Stimulated activated CD4-positive, alpha-beta T cell treated with anti-CD3 and anti-CD28 coated beads, Interleukin-4, amount 100 ng/mL, for 1 hour (primary cell): ENCODE results near the gene GSTA3.
"Not testable (repeated sequence)": the region's sequence is repeated elsewhere in the genome, so short reads cannot be mapped to it uniquely, and the experiment has no call there.

ENCODE experiments used
- DNase-seq: peaks from one replicate; pipeline ENCODE4 v3.0.0-alpha.2; 2020

GSTA3 gene

DNA sequence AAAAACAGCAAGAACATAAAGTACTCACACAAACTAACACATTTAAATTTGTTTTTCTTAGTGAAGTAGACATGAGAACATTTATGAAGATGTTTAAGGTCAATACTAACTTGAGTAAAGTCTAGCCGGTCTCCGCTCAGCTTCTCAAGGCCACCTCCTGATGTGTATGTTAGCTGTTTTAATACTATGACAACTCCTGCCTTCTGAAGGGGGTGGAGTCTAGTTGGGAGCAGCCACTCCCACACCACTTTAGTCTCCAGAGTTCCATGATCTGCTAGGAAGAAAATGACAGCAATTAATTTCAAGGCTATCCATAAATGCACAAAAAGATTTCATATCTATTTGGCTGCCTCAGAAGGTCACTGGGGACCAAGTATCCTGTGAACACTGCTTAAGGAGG, at the start of gene GSTA3:
Gene GSTA3, minus strand, starts transcription at position 168 of the 400 bp plus-strand sequence. CDS start 3,864 bp downstream, outside the sequence.
- no peak for DNase-seq

DNA sequence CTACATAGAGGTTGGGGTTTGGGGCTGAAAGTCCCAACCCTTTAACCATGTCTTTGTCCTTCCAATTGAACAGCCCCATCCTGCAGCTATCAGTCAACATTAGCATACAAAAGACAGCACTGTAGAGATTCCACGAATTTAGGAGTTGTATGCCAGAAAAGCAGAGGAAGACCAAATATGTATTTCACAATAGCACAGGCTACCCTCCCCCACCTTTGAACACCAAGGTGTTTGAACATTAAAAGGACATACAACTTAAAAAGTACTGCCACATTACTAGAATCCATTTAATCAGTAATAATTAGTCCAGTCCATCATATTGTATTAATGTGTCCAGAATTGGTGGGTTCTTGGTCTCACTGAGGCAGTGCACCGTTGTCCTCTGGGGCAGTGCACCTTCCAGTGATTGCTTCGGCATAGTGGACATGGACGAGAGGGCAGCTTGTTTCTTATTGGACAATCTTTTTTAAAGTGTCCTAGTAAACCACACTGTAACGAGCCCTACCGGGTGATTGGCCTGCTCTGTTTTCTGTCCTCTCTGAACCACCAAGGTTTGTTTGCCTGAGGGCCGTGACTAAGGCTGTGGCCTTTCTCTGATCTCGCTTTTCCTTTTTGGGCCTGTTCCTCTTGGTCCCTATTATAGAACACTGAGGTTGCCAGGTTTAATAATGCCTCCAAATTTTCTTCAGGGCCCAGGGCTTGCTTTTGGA, 49.2 kb upstream of the GSTA3 start:
- no peak for DNase-seq

DNA sequence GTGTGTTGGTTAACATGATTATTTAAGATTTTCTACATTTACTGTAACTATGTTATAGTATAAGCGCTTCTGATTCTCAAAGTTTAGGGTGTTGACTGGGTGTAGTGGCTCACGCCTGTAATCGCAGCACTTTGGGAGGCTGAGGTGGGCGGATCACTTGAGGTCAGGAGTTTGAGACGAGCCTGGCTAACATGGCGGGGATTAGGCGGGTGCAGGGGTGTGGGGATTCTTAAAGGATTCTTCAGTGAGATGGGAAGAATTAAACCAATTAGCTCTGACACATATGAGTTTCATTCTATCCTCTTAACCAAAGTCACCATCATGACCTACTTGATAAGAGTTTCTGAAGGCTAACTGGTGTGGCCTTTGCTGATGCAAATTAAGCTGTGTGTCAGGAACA, 46.4 kb upstream of the GSTA3 start:
- DNase-seq, result no peak

DNA sequence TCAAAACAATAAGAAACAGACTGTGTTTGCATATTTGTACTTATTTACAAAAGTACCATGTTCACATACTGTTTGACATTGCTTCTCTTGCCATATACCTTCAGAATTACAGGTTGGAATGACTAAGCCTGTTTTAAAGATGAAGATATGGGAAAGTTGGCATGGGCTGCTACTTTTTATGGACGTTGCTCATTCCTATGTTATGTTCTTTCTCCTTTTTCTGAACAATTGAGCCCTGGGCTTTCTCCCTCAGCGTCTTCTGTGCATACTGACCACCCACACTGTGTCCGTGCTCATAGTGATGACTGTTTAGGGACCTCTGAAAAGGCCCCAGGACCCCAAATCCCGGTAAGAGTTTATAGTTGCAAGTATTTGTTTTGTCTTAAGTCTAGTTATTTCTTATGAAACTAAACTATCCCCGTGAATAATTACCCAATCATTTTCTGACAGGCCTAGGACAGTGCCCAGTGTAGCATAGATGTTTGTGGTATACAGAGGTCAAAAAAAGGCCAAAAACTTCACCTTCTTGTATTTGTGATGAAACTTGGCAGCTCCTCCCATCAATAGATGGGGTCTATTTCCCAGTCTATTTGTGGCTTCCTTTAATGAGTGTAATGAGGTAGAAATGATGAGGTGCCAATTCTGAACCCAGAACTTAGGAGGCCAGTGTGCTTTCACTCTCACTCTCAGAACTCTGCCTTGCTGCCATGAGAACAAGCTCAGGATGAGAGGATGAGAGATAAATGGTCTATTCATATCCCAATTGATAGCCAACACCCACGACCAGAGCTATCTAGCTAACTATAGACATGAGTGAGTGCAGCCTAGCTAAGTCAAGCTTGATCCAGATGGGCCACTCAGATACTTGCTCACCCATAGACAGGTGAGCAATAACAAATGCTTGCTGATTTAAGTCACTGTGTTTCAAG, 44.7 kb upstream of the GSTA3 start:
- DNase-seq, result no peak

DNA sequence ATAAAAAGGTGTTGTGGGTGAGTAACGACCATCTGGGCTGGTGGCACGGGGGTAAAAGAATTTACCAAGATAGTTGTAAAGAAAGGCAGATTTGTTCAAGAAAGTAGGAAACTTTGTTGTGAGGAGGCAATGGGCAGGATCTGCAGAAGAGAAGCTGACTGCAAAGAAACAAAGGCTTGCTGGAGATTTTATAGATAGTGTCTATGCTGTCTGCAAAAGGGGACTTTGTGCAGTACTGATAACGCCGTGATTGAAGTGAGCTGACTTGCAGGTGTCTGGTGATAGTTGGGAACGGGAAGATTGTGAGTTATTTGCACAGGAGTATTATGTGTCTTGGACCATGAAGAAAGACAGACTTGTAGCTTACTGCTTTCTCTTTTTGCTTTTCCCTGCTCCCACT, 36.8 kb upstream of the GSTA3 start:
- no peak for DNase-seq

DNA sequence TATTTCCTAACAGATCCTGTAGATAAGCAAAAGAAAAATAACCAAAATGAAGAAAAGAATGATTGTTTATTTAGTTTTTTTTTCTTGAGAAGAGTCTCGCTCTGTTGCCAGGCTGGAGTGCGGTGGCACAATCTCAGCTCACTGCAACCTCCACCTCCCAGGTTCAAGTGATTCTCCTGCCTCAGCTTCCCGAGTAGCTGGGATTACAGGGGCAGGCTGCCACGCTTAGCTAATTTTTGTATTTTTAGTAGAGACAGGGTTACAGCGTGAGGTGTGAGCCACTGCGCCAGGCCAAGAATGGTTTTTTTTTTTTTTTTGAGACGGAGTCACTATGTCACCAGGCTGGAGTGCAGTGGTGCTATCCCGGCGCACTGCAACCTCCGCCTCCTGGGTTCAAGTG, 33.3 kb upstream of the GSTA3 start:
- DNase-seq, result not testable (repeated sequence)

DNA sequence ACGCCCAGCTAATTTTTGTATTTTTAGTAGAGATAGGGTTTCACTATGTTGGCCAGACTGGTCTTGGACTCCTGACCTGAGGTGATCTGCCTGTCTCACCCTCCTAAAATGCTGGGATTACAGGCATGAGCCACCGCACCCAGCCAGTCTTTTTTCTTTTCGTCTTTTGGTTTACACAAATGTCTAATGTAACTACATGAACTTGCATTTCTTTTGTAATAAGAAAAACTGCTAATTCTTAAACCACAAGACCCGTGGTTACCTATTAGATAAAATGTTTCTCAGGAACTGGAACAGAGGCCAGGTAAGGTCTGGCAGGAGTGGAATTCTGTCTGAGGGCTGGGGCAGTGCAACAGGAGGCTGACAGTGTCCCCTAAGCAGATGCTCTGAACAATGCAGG, 32.7 kb upstream of the GSTA3 start:
- no peak for DNase-seq

DNA sequence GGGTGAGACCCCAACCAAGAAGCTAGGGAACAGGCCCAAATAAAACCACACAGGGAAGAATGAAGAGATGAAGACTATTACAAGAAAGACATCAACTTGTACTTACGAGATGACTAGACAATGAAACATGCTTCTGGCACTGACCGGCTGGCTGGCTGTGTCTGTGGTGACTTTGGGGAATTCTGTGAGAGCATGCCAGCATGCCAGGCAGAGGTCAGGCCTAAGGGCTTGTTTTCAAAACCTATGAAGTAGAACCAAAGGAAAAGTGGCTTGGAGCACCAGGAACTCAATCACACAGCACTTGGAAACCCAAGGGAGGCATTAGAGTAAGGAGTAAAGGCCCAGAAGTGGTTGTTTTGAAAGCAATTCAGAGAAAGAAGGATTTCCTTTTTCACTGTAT, 28.4 kb upstream of the GSTA3 start:
- no peak for DNase-seq

DNA sequence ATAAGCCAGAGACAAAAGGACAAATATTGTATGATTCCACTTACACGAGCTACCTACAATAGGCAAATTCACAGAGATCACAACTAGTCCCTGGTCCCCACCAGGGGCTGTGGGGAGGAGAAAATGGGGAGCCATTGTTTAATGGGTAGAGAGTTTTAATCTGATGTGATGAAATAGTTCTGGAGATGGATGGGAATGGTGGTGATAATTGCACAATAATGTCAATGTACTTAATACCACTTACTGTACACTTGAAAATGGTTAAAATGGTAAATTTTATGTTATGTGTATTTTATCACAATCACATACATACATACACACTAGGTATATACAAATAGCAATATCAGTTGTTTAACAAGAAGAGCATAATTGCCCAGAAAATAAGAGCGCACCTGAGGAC, 24.3 kb upstream of the GSTA3 start:
- no peak for DNase-seq

DNA sequence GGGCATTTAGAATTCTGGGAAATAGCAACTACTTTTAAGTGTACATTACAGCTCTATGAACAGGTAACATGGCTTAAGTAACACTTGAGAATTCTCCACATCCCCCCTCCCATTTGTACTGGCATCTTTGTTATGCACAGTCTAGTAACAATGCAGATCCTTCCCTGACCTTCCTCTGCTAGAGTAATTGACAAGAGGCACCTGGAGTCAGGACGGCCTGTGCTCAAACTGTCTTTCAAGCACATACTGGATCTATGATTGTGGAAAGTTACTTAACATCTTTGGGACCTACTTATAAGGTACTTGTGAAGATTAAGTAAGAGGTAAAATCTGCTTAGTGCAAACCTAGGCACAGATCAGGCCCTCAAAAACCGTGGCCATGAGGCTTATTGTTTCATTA, 21.9 kb upstream of the GSTA3 start:
- DNase-seq, result no peak

DNA sequence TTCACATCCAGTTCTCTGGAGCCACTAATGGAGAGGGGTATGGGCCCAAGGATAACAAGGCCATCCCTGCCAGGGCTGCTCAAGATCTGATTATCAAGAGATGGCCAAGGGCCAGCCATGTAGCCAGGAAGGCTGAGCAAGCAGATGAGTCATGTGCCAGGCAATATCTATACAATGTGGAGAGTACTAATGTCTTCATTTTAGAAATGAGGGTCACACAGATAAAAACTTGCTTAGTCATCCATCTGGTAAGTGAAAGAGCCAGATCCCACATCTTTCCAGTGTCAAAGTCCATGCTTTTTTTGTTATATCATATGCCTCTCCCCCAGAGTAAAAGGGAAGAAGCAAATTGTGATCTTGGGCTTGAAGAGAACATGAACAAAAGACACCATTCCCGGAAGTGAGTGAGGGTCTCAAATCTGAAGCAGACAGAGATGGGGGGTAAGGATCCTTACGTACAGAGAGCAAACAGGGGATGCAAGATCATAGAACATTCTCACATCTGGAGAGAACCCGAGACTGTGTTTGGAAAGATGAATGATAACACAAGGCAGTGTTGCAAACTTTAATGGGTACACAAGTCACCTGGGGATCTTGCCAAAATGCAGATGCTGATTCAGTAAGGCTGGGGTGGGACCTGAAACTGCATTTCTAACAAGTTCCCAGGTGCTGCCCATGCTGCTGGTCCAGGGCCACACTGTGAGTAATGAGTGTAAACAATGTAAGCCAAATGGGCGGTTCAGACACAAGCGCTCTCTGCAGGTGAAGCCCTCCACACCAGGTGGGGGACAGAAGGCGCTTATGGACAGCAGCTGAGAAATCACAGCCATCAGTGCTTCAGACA, 20.0 kb upstream of the GSTA3 start:
- no peak for DNase-seq

DNA sequence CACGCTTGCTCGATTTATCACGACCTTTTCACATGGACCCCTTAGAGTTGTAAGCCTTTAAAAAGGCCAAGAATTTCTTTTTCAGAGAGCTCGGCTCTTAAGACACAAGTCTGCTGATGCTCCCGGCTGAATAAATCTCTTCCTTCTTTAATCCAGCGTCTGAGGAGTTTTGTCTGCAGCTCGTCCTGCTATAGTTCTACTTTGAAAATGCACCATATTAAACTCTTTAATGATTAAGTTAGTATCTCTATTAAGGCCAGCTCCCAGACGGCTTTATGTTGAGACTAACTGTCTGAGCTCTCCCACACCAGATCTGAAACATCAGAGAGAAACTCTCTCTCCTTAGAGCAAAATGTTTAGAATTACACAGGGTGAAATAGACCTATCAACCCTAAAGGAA, 18.0 kb upstream of the GSTA3 start:
- no peak for DNase-seq

DNA sequence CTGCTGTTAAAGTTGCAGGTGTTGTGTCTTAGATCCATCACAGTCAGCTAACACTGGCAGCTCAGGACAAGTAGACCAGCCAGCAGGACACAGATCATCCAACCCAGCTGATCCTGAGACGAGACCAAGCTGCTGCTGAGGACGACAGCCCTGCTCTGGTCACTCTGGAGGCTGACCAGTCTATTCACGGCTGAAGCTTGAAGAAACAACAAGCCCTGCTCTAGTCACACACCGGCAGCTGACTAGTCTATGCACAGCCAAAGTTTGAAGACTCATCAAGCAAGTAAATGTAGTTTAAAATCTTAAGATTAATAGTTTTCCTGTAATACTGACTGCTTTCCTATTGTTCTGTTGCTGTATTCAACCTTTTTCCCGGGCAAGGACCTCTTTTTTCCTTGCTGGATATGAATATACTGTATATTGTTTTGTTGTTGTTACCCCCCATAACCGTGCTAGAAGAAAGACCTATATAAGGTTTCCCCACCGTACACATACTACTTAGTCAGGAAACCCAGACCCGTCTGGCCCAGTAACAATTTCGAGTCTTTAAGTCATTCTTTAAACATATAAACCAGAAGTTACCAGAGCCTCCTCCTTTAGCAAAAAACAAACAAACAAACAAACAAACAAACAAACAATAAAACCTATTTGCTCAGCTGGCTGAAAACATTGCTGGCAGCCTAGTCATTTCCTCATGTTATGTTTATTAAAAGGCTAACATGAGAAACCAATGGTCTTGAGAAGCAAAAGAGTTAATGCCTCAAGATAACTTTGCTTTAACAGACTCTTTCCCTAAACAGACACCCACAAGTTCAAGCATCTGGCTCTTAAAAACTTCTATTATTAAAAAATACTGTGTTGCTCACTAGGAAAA, 16.7 kb upstream of the GSTA3 start:
- no peak for DNase-seq

DNA sequence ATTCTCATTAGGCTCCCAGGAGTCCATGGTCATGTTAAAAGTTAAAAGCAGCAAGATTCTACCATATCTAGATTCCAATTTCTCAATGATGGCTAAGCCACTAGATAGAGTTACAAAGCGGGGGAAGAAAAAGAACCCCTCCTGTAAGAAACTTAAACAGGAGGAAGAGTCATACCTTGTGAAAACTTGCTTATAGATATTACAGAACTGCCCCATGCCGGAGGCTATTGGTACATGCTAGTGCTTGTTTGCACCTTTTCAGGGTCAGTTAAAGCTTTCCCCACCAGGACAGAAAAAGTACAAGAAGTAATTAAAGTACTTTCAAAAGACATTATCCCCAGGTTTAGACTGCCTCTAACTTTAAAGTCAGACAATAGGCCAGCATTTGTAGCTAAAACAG, 15.5 kb upstream of the GSTA3 start:
- DNase-seq, result no peak

DNA sequence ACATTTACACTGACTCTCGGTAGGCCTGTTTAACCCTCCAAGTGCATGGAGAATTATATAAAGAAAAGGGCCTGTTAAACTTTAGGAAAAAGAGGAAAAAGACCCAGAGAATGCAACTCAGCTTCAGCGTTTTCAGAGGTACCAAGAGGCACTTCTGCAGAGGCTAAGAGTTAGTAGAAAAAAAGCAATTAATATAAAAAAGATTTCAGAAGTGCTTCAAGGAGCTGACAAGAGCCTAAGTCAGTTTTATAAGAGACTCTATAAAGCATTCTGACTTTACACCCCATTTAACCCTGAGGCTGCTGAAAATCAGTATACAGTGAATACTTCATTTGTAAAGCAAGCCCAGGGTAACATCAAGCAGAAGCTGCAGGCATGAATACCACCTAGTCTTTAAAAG, 14.2 kb upstream of the GSTA3 start:
- DNase-seq, result not testable (repeated sequence)

DNA sequence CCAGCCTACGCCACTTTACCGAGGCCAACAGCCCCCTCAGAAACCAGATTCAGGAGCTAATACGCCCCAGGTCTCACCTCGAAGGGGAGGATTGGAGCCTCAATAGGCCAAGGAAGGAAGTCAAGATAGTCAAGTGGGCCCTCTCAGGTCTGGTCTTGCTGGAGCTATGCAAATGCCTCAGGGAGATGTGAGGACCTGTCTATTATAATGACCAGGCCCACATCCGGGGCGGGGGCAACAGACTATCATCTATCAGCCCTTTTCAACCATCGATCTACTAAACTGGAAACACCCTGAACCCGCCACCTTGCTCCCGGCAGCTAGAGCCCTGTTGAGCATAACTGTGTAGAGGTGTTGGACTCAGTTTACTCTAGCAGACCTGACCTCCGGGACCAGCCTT, 12.7 kb upstream of the GSTA3 start:
- no peak for DNase-seq

DNA sequence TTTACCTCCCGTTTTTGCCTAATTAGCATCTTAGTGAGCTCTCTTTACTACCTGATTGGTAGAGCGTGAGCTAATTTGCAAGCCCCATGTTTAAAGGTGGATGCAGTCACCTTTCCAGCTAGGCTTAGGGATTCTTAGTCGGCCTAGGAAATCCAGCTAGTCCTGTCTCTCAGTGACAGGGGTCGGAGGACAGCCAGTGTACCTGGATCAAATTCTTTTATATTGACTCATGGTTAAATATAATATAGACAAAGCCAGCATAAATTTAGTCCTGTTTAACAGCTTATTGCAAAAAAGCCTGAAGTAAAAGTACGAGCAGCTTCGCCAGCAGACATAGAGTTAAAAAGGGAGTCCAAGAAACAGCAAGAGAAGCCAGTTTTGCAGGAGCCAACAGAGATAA, 12.2 kb upstream of the GSTA3 start:
- DNase-seq, result no peak

DNA sequence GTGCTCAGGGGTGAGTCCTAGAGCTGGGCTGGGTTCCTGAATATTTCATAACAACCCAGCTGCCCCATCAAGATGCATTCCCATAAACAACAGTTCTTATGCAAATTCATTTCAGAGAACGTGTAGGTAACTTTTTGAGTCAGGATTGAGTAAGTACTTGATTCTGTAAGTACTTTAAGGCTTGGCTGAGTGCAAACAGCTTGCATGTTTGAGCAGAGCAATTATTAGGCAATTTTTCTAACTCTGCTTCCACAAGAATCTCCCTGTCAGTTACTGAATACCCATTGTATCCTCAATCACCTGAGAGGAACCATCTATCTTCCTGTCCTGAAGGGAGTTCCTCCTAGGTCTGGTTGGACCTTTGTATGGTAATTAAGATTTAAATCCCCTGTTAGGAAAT, 10.0 kb upstream of the GSTA3 start:
- not testable (repeated sequence) for DNase-seq

DNA sequence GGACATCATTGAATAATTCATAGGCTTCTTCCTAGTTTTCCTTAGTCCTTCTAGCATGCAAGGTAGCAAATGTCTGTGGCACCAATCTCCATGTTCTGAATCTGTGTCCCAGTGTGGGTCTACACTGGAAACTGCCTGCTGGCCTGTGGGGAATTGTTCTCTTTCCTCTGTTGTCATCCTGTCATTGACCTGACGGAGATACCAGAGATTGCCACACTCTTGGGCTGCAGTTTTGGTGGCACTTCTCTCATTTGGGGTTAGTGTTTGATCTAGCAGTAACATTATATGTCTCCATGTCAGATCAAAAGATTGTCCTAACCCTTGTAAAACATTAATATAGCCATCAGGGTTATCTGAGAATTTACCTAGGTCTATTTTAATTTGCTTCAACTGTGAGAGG, 9.3 kb upstream of the GSTA3 start:
- not testable (repeated sequence) for DNase-seq

DNA sequence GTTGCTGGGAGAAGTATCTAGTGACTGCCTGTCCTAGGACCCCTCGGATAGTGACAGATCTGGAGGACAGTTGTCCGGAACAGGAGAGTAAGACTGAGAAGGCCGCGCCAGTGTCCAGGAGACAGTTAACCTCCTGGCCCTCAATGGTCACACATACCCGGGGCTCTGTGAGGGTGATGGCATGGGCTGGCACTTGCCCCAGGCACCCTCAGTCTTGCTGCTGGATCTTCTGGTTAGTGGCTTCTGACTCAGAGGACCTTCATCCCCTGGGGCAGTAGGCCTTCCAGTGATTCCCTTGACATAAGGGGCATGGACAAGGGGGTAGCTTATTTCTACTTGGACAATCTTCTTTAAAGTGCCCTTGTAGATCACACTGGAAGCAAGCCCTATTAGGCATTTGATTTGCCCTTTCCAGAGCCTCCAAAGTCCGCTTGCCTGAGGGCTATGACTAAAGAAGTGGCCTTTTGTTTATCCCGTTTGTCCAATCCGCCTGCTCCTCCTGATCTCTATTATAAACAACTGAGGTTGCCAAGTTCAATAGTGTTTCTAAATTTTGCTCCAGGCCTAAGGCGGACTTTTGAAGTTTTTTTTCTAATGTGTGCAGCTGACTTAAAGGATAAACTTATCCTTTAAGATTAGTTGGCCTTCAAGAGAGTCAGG, 8.7 kb upstream of the GSTA3 start:
- DNase-seq, result not testable (repeated sequence)

DNA sequence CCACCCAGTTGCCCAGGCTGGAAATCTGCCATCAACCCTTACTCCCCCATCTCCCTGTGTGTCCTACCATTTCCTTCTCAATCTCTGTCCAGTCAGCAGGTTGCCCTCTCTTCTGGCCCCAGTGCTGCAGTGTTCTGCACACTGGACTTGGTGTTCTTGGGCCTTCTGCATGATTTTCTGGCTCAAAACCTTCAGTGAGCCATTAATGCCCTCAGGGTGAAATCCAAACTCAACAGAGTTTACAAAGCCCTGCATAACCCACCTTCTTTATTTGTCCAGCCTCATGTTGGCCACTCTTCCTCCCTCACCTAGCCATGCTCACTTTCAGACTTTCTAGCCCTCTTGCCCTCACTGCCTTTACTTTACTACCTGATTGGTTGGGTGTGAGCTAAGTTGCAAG, 5.0 kb upstream of the GSTA3 start:
- no peak for DNase-seq

DNA sequence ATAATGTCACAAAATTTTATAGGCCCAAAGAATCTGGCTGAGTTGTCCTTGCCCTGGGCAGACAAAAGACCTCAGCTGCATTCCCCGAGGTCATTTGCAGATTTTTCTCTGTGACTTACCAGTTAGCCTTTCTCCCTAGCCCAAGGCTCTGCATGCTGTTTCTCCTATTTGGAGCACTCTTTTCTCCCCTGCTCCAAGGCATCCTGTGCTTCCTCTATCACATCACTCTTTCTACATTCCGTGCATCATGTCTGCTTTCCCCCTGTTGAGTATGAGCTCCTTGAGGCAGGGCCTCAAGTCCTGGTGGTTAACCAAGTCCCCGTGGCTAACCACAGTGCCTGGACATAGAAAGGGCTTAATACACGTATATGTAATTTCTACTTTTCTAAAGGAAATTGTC, 593 bp upstream of the GSTA3 start:
- DNase-seq, result no peak
